Astrocyte (in vitro differentiated cells and primary cell): Measurements from ENCODE around the gene ZNF341.

Experiments
- EZH2 ChIP-seq: IDR thresholded peaks from 2 replicates; pipeline ENCODE4 v1.6.1; 2012; ENCODE audit warnings: mild to moderate bottlenecking, low read length, inconsistent platforms; ENCODE audit not compliant: insufficient read depth
- TF ChIP-seq, protein P1 (sequence below): IDR thresholded peaks from 2 replicates; pipeline ENCODE4 v1.5.1; 2011; ENCODE audit warnings: low read depth, mild to moderate bottlenecking, inconsistent platforms, low read length, moderate library complexity; ENCODE audit not compliant: insufficient read depth

- TF ChIP-seq, protein P1, sequence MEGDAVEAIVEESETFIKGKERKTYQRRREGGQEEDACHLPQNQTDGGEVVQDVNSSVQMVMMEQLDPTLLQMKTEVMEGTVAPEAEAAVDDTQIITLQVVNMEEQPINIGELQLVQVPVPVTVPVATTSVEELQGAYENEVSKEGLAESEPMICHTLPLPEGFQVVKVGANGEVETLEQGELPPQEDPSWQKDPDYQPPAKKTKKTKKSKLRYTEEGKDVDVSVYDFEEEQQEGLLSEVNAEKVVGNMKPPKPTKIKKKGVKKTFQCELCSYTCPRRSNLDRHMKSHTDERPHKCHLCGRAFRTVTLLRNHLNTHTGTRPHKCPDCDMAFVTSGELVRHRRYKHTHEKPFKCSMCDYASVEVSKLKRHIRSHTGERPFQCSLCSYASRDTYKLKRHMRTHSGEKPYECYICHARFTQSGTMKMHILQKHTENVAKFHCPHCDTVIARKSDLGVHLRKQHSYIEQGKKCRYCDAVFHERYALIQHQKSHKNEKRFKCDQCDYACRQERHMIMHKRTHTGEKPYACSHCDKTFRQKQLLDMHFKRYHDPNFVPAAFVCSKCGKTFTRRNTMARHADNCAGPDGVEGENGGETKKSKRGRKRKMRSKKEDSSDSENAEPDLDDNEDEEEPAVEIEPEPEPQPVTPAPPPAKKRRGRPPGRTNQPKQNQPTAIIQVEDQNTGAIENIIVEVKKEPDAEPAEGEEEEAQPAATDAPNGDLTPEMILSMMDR = no peak
- TF ChIP-seq EZH2 = no peak
Observed at GRCh38 chr20:33684533-33685327, 47.1 kb upstream of the ZNF341 start.
